GM21367 (cell line): ENCODE data around the gene ABL2.
"Not testable (repeated sequence)": the region's sequence is repeated elsewhere in the genome, so short reads cannot be mapped to it uniquely, and the experiment has no call there.

Experiments used
- ATAC-seq: cut with Tn5 transposase; IDR thresholded peaks from one replicate; pipeline ENCODE4 v1.9.1; 2021; ENCODE audit not compliant: unreplicated experiment

Gene ABL2

DNA sequence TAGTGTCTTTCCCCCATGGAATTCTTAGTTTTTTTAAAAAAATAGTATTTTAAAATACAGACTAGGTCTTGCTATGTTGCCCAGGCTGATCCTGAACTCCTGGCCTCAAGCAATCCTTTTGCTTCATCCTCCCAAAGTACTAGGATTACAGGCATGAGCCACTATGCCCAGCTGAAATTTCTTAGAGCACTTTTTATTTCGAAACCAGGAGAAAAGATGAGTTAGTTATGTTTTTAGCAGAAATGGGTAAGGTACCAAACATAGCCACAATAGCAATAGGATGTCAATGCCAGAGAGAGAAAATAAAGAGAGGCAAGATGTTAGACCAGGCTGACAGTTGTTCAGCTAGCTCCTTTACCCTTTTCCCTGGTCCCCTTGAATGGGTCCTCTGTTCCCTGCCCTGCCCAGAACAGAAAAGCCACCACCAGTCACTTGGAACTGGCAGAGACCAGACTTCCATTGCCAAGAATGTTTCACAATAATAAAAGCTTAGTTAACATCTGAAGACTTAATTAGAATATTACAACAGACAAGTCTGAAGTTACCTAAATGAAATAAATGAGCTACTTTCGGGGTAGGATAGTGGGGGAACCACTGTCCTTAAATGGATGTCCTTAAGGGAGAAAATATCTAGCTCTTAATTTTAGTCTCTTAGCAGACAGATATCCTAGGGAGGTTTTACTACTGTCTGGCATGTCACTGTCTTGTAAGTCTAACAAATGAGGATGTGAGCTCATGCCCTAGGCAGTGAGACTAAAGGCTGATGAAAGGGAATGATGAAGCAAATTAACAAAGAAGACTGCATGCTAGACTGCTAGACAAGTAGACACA, 54.3 kb downstream of the ABL2 start:
- ATAC-seq: no peak

DNA sequence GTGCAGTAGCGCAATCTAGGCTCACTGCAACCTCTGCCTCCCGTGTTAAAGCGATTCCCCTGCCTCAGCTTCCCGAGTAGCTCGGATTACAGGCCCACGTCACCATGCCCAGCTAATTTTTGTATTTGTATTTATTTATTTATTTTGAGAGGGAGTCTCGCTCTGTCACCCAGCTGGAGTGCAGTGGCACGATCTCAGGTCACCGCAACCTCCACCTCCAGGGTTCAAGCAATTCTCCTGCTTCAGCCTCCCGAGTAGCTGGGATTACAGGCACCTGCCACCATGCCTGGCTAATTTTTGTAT, 59.1 kb downstream of the ABL2 start:
- not testable (repeated sequence) for ATAC-seq

DNA sequence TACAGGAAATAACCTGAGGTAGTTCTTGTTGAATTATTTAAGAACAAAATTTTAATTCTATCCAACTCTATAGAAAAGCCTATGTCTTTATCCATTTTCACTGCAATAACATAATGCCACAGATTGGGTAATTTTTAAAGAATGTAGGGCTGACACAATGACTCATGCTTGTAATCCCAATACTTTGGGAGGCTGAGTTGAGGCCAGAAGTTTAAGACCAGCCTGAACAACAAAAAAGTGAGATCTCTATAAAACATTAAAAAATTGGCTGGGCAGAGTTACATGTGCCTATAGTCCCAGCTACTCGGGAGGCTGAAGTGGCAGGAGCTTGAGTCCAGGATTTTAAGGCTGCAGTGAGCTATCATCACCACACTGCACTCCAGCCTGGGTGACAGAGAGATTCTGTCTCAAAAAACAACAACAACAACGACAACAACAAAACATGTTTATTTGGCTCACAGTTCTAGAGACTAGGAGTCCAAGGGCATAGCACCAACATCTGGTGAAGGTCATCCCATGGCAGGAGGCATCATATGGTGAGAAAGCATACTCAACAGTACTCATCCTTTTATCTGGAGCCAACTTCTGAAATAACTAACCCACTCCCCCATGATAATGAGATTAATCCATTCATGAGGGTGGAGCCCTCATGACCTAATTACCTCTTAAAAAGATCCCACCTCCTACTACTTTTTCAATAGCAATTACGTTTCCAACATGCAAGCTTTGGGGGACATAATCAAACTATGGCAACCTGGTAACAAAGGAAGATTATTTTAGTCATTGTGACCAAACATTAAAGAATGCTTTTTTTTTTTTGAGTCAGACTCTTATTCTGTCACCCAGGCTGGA, 59.6 kb downstream of the ABL2 start:
- no peak for ATAC-seq

DNA sequence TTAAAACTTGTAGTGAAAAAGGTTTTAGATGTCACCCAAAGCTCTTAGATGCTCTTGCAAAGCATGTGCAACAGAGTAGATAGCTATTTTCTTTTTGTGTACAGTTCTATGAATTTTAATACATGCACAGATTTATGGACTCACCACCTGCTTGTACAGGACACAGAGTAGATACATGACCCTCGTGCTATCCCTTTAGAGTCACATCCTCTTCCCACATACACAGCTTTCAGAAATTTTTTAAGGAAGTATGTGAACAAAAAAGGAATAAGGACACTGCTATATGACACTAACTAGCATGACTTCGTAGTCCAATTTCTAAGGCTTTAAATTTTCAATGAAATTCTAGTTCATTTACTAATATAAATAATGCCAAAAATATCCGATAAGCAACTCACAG, 60.9 kb downstream of the ABL2 start:
- no peak for ATAC-seq

DNA sequence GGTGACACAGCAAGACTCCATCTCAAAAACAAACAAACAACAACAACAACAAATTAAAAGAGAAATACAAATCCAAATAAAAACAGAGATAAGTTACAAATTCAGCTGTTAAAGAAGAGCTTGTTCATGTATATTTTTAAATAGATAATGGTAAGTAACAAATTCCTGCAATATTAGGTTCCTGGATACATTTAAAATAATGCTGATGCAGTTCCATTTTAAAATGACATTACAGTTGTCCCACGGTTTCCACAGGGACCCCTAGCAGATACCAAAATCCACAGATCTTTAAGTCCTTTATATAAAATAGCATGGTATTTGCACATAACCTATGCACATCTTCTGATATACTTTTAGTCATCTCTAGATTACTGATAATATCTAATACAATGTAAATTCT, 61.5 kb downstream of the ABL2 start:
- no peak for ATAC-seq

DNA sequence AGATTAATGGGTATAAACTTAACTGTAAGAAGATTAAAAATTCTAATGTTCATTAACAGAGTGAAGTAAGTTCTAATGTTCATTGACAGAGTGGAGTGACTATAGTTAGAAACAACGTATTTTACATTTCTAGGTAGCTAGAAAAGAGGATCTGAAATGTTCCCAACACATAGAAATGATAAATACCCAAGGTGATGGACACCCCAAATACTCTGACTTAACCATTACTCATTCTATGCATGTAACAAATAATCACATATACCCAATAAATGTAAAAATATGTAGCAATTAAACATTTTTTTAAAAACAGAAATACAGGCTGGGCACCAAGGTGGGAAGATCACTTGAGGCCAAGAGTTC, 62.1 kb downstream of the ABL2 start:
- ATAC-seq: no peak

DNA sequence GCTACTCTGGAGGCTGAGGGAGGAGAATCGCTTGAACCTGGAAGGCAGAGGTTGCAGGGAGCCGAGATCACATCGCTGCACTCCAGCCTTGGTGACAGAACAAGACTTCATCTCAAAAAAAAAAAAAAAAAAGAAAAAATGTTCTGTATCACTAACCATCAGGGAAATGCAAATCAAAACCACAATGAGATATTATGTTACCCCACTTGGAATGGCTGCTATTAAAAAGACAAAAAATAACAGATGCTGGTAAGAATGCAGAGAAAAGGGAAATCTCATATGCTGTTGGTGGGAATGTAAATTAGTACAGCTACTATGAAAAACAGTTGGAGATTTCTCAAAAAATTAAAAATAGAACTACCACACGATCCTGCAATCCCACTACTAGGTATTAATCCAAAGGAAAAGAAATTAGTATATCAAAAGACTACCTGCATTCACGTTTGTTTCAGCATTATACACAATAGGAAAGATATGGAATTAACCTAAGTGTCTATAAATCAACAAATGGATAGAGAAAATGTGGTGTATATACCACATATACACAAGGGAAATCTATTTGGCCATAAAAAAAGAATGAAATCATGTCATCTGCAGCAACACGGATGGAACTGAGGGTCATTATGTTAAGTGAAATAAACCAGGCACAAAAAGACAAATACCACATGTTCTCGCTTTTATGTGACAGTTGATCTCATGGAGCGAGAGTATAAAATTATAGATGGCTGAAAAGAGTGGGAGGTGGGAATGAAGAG, 62.6 kb downstream of the ABL2 start:
- no peak for ATAC-seq

DNA sequence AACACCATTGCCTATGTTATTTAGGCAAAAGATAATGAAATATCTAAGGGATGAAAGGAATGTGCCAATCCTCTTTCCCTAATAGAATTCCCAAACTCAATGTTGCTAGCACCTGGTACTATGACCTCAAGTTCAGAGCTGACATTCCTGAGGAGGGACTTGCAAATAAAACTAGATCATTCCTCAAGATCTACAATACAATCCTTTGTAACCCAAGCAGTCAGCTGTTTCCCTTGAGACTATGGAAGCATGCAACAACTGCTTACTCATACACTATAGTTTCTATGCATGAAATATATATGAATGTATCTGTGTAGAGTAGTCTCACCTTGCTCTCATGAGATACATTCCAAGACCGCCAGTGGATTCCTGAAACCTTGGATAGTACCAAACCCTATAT, 65.0 kb downstream of the ABL2 start:
- no peak for ATAC-seq

DNA sequence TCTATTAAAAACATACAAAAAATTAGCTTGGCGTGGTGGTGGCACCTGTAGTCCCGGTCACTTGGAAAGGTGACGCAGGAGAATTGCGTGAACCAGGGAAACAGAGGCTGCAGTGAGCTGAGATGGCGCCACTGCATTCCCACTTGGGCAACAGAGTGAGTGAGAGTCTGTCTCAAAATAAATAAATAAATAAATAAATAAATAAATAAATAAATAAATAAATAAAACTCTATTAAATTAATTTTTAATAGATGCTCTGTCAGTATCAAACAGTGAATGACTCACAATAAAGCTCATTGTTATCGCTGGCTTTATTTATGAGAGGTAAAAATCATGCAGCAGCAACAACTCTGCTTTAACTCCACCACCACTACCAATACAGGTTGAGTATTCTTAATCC, 72.8 kb downstream of the ABL2 start:
- ATAC-seq: no peak

DNA sequence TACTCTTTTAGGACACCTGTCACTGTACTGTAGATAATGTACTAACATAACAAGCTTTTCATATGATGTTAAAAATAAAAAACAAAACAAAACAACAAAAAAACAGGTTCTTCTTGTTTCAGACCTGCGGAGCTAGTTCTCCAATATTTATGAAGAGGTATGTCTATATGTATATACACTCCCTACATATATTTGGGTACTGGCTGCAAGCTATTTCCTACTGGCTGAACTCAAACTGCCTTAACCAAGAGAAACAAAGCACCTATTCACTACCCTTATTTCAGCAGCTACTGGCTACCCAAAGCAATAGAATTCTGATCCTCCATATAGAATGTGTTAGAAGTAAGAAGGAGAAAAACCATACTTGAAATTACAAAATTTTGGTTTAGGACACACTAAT, 73.5 kb downstream of the ABL2 start:
- ATAC-seq: no peak

DNA sequence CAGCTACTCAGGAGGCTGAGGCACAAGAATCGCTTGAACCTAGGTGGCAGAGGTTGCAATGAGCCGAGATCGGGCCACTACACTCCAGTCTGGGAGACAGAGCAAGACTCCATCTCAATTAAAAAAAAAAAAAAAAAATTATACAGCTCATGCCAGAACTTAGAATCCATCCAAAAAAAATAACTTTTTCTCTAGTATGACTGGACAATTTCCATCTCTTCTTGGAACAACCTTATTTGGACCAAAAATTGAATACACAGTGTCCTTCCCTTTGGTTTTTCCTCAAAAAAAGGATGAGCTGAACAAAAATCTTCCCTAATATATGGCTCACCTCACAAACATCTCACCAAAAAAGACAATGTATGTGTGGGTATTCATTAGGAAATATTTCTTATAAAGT, 73.9 kb downstream of the ABL2 start:
- no peak for ATAC-seq

DNA sequence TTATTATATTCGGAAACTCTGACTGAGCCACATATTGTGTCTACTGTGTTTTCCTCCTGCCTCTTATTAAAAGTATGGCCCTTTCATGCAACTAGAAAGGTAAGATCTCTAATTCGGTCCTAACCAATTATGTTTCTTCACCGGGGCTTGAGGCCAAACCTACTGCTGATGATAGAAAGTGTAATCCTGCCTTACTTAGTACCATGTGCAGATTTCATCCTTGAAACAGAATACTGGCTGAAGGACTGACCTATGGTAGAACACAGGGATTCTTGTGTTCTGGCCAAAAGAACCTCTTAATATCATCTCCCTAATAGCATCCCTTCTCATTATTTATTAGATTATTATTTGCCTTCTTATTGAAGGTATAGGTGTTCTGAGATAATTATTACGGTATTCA, 75.0 kb downstream of the ABL2 start:
- ATAC-seq: no peak

DNA sequence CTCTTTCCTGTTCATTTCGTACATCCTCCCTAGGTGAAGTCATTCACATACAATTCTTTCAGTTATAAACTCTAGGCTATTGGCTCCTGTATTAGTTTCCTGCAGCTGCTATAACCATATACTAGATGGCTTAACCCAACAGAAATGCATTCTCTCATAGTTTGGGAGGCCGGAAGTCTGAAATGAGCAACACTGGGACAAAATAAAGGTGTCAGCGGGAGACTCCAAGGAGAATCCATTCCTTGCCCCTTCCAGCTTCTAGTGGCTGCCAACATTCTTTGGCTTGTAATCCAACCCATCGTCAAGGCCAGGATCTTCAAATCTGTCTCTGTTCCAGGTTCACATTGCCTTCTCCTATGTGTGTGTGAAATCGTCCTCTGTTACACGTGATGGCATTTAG, 76.3 kb downstream of the ABL2 start:
- no peak for ATAC-seq

DNA sequence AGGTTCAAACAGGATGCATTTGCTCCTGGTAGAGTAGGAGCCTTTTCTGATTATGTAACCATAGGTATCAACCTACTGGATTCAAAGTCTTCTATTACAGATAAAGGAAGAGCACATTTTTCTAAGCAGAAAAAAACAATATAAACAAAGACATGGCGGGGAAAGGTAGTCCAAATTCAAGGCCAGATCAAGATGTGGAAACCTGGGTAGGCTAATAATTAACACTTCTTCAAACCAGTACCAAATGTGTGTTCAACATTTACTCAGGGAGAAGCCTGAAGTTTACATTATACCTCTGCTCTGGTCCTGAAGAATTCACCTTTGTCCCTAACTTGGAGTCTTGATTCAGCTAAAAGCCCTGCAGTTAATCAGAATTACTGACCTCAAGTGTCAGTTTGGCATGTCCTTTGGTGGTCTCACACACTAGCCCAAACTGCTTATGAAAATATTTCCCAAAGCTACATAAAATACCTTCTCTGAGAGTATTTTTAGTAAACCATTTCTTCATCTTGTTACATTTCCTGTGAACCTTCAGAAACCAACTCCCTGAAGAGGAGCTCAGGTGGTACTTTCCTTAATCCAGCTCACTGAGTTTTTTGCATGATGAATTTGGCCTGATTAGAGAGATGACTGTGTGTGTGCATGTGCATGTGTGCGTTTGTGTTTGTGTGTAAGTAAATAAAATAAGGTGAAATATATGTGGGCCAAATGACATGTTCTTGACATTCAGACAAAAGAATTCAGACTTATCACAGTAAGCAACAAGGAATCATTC, 77.4 kb downstream of the ABL2 start:
- no peak for ATAC-seq

DNA sequence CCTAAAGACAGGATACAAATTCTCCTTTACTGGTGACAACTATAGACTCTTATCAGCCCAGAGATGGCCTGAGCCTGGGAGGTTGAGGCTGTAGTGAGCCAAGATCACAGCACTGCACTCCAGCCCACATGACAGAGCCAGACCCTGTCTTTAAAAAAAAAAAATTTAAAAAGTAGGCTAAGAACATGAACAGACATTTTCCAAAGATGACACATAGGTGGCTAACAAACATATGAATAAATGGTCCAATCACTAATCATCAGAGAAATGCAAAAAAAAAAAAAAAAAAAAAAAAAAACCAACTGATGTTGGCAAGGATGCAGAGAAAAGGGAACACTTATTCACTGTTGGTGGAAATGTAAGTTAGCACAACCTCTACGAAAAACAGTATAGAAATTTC, 82.6 kb downstream of the ABL2 start:
- no peak for ATAC-seq

DNA sequence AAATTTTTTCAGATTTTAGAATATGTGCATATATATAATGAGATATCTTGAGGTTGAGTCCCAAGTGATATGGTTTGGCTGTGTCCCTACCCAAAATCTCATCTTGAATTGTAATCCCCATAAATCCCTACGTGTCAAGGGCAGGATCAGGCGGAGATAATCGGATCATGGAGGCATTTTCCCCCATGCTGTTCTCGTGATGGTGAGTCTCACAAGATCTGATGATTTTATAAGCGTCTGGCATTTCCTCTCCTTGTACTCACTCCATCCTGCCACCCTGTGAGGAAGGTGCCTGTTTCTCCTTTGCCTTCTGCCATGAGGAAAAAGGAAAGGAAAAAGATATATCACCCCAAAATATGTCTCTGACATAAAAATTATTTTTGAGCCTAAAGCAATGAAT, 83.0 kb downstream of the ABL2 start:
- ATAC-seq: no peak

DNA sequence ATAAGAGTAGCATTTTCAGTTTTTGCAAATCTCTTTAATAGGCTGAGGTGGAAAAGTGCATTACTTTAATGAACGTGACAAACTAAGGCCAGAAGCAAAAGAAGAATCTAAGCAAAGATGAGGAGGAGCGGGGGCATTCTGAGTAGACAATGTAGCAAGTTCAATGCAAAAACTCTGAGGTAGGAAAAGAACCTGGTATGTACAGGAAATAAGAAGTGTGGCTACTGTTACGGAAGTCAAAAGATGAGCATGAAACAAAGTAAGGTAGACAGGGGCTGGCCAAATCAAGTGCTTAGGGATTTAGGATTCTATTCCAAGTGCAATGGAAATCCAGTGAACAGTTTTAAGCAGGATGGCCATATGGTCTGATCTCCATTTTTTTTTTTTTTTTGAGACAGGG, 84.0 kb downstream of the ABL2 start:
- no peak for ATAC-seq

DNA sequence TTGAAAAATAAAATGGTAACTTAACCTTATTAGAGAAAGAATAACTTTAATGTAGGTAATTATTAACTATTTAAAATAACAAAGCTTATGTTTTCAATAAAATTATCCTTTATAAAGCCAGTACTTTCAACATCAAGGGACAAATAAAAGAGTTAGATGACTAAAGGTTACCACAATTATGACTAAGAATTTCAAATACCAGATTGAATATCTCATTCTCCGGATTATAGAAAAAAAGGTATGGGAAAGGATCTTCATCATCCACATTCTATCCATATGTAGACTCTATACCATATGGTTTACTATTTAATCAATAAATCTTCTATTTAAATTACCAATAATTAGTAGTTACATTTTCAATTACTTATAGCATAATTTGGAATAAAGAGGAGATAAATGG, 84.9 kb downstream of the ABL2 start:
- no peak for ATAC-seq

DNA sequence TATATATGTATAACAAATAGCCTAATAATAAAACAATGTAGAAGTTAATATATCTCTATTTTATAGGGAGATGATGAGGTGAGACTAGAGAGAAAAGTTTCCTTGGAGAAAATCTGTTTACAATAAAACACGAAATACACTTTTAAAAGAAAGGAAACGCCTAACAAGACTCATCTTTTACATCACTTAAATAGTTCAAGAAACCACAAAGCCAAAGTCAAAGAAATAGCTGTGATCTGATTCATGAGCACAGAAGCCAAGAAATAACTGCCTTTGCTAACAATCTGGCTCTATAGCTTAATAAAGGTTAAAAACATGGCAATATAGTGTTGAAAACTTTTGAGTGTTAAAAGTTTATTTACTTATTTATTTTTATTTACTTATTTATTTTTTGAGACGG, 86.2 kb downstream of the ABL2 start:
- no peak for ATAC-seq

DNA sequence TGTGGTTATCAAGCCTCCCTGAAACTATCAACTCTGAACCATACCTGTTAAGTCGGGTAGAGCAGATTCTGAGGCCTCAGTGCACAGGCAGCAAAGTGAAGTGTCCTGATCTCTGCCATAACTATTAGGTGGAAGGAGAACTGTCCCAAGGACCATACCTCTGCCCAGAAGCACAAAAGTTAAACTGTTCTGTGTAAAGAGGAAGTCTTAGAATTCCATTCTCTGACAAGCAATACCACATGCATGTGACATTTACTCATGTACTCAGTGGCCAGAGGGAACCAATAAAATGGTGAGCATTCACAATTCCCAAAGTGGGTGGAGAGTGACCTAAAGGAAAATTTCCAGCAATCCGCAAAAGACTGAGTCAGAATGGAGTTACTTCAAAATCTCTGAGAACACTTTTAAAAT, 86.6 kb downstream of the ABL2 start:
- no peak for ATAC-seq

DNA sequence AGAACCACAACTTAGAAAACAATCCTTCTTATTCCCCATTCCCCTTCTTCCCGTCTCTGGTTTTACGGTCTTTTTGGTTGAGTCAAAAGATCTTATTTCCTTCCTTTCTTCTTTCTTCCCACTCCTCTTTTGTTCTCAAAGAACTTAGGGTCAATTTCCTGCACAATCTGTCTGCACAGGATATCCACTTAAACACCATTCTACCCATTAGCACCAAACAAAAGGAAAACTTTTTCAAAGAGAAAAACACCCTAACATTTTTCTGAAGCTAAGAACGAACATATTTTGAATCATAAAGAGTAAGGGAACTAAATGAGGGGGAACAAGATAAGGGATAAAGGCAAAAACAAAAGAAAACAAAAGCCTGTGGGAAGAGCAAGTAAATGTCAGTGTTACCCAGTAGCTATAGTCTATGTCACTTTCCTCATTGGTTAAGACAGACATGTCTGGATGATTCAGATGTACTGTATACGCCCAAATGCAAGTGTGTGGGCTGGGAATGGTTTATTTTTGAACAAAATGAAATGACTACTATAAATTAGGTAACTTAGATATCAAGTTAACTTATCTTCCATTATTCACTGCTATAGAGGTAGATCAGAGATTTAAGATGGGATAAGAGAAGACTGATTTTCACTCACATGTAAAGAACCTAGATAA, 87.8 kb downstream of the ABL2 start:
- no peak for ATAC-seq
